Neural cell (in vitro differentiated cells): Measurements from ENCODE around the gene PDPK1.
"Not testable (repeated sequence)": the region's sequence is repeated elsewhere in the genome, so short reads cannot be mapped to it uniquely, and the experiment has no call there.

Experiments used
- EZH2 ChIP-seq: fragments of 200-600, 300-800 bp; shearing (Covaris generic), sonication (generic); IDR thresholded peaks from 2 replicates; pipeline ENCODE4 v1.6.1; 2014; ENCODE audit warnings: antibody characterized with exemption, low read length, borderline replicate concordance, mild to moderate bottlenecking; ENCODE audit not compliant: insufficient read depth, poor library complexity, severe bottlenecking
- RAD21 ChIP-seq: fragments of 450-650 bp; conservative IDR thresholded peaks from 2 replicates; pipeline ENCODE4 v1.6.1; 2014; ENCODE audit warnings: antibody characterized with exemption, mild to moderate bottlenecking, moderate library complexity
- REST ChIP-seq: IDR thresholded peaks from 2 replicates; pipeline ENCODE4 v1.6.1; 2012; ENCODE audit warnings: borderline replicate concordance
- SMC3 ChIP-seq: fragments of 450-650 bp; conservative IDR thresholded peaks from 2 replicates; pipeline ENCODE4 v1.6.1; 2014; ENCODE audit warnings: antibody characterized with exemption, mild to moderate bottlenecking, moderate library complexity; ENCODE audit not compliant: poor library complexity
- TAF1 ChIP-seq: IDR thresholded peaks from 2 replicates; pipeline ENCODE4 v1.6.1; 2012; ENCODE audit warnings: low read depth
- TF ChIP-seq, protein P1 (sequence below): fragments of 450-650 bp; IDR thresholded peaks from 2 replicates; pipeline ENCODE4 v1.5.1; 2014; ENCODE audit warnings: antibody characterized with exemption, mild to moderate bottlenecking, moderate library complexity; ENCODE audit not compliant: poor library complexity, severe bottlenecking

GRCh38 chr16:2557150-2557549 lies 19.3 kb downstream of the PDPK1 start:
- TF ChIP-seq, protein P1, sequence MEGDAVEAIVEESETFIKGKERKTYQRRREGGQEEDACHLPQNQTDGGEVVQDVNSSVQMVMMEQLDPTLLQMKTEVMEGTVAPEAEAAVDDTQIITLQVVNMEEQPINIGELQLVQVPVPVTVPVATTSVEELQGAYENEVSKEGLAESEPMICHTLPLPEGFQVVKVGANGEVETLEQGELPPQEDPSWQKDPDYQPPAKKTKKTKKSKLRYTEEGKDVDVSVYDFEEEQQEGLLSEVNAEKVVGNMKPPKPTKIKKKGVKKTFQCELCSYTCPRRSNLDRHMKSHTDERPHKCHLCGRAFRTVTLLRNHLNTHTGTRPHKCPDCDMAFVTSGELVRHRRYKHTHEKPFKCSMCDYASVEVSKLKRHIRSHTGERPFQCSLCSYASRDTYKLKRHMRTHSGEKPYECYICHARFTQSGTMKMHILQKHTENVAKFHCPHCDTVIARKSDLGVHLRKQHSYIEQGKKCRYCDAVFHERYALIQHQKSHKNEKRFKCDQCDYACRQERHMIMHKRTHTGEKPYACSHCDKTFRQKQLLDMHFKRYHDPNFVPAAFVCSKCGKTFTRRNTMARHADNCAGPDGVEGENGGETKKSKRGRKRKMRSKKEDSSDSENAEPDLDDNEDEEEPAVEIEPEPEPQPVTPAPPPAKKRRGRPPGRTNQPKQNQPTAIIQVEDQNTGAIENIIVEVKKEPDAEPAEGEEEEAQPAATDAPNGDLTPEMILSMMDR = not testable (repeated sequence)
- not testable (repeated sequence) for TF ChIP-seq EZH2, TAF1, SMC3, RAD21, REST
